ENCODE measurements around the gene CHODL. TPM values are rescaled to one million over a fixed set of nuclear protein-coding genes. Genes with fewer than 3 reads are reported as not detected.

CHODL gene
- total RNA-seq, 1 experiment from 2014 or later, result 4.2 TPM

GRCh38 chr21:18274370-18274769 lies 29.7 kb downstream of the CHODL start:
- no peak for DNase-seq (ENCODE audit: low spot score)
- in situ Hi-C loops (cut with HindIII; ENCODE audit: low sequenced_read_pairs), result no loop called here

- DNase-seq (ENCODE audit: low spot score), result no peak
- in situ Hi-C loops (cut with HindIII; ENCODE audit: low sequenced_read_pairs), result no loop called here
These were observed 31.1 kb downstream of the CHODL start for GRCh38 chr21:18275781-18276180.

GRCh38 chr21:18285379-18285778 lies 40.7 kb downstream of the CHODL start:
- in situ Hi-C loops (cut with HindIII; ENCODE audit: low sequenced_read_pairs), result no loop called here
- DNase-seq (ENCODE audit: low spot score), result no peak

GRCh38 chr21:18289876-18290275 lies 45.2 kb downstream of the CHODL start:
- in situ Hi-C loops (cut with HindIII; ENCODE audit: low sequenced_read_pairs), result no loop called here
- no peak for DNase-seq (ENCODE audit: low spot score)

GRCh38 chr21:18294100-18294499 lies 49.5 kb downstream of the CHODL start:
- in situ Hi-C loops (cut with HindIII; ENCODE audit: low sequenced_read_pairs), result no loop called here
- DNase-seq (ENCODE audit: low spot score), result no peak

GRCh38 chr21:18298228-18298627 lies 53.6 kb downstream of the CHODL start:
- in situ Hi-C loops (cut with HindIII; ENCODE audit: low sequenced_read_pairs), result no loop called here
- no peak for DNase-seq (ENCODE audit: low spot score)

Other genes starting within 250 kb of the CHODL start
- gene TMPRSS15, start 159.0 kb downstream of the CHODL start, total RNA-seq (2014; rRNA removed; shearing (Covaris generic)), result 5.7 and 13.4 TPM in 2 replicates